ENCODE results near the gene TNRC6C. TPM values are rescaled to one million over a fixed set of nuclear protein-coding genes. Genes with fewer than 3 reads are reported as not detected.

The TNRC6C gene
- total and polyA plus RNA-seq, 2 of the 13 experiments (the other 11 are each of a cell fraction or from before 2014, with no cell fraction given): 0.66 to 4.9 TPM

DNA sequence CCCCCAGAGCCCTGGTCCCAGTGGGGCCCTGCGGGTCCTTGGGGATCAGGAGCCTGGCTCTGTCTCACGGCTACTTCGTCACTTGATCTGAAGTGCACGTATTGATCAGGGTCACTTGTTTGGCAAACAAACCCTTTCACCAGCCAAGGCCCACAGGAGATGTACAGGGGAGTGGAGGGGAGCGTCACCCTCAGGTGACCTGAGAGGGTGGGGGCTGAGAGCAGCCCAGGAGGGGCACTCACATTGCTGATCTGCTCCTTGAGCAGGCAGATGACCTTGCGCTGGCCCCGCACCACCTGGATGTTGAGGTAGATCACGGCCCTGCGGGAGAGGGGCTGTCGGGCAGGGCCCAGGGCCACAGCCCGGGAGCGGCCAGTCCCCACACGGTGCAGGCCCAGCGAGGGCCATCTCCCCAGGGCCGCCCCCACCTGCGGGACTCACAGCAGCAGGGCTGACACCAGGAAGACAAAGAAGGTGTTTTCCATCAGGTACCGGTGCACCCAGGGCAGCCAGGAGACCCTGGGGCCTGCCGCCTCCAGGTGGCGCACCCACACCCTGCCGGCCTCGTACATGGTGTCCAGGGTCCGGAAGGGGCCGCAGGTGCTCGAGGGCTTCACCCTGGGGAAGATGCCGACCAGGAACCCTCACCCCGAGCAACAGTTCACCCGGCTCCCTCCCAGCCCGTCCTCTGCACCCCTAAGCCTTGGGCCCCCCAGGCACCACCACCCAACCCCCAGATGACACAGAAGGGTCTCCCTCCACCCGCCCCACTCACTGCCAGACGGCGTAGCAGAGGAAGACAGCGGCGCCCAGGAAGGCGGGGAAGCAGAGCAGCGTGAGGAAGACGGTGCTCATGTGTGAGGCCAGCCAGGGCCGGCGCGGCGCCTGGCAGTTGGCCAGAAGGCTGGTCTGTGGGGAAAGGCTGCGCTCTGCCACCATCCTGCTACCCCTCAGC, 158.8 kb downstream of the TNRC6C start (continued):
- no peak for TF ChIP-seq CENPX (CRISPR knock-in tag; IDR thresholded peaks at IDR 0.05)
- no peak for TF ChIP-seq SATB2 (CRISPR knock-in tag; IDR thresholded peaks at IDR 0.05)
- TF ChIP-seq GZF1 (CRISPR knock-in tag; IDR thresholded peaks at IDR 0.05): 0 out of 2 replicates have a peak, but pooled peaks have one; percentile 27
- peak; percentile 61 for TF ChIP-seq NR2C2 (CRISPR knock-in tag; IDR thresholded peaks at IDR 0.05; ENCODE audit: borderline replicate concordance)
- TF ChIP-seq ZNF703 (CRISPR knock-in tag; IDR thresholded peaks at IDR 0.05; ENCODE audit: borderline replicate concordance): no peak
- no peak for TF ChIP-seq ZNF747 (CRISPR knock-in tag; IDR thresholded peaks at IDR 0.05; ENCODE audit: borderline replicate concordance)
- no peak for TF ChIP-seq SAFB2 (CRISPR knock-in tag; IDR thresholded peaks at IDR 0.05; ENCODE audit: borderline replicate concordance, low read depth)
- no peak for TF ChIP-seq NFE2L1 (CRISPR knock-in tag; IDR thresholded peaks at IDR 0.05; ENCODE audit: borderline replicate concordance)
- TF ChIP-seq ZNF337 (CRISPR knock-in tag; IDR thresholded peaks at IDR 0.05; ENCODE audit: borderline replicate concordance, low read depth): no peak
- TF ChIP-seq ISL2 (CRISPR knock-in tag; IDR thresholded peaks at IDR 0.05): no peak
- TF ChIP-seq, protein P1, sequence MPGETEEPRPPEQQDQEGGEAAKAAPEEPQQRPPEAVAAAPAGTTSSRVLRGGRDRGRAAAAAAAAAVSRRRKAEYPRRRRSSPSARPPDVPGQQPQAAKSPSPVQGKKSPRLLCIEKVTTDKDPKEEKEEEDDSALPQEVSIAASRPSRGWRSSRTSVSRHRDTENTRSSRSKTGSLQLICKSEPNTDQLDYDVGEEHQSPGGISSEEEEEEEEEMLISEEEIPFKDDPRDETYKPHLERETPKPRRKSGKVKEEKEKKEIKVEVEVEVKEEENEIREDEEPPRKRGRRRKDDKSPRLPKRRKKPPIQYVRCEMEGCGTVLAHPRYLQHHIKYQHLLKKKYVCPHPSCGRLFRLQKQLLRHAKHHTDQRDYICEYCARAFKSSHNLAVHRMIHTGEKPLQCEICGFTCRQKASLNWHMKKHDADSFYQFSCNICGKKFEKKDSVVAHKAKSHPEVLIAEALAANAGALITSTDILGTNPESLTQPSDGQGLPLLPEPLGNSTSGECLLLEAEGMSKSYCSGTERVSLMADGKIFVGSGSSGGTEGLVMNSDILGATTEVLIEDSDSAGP (CRISPR knock-in tag; IDR thresholded peaks at IDR 0.05; ENCODE audit: borderline replicate concordance): peak; percentile 61; the same call in 1 of the 2 replicates
- no peak for TF ChIP-seq GATA4 (IDR thresholded peaks at IDR 0.05; ENCODE audit: borderline replicate concordance, low read depth)
- TF ChIP-seq, protein P2, sequence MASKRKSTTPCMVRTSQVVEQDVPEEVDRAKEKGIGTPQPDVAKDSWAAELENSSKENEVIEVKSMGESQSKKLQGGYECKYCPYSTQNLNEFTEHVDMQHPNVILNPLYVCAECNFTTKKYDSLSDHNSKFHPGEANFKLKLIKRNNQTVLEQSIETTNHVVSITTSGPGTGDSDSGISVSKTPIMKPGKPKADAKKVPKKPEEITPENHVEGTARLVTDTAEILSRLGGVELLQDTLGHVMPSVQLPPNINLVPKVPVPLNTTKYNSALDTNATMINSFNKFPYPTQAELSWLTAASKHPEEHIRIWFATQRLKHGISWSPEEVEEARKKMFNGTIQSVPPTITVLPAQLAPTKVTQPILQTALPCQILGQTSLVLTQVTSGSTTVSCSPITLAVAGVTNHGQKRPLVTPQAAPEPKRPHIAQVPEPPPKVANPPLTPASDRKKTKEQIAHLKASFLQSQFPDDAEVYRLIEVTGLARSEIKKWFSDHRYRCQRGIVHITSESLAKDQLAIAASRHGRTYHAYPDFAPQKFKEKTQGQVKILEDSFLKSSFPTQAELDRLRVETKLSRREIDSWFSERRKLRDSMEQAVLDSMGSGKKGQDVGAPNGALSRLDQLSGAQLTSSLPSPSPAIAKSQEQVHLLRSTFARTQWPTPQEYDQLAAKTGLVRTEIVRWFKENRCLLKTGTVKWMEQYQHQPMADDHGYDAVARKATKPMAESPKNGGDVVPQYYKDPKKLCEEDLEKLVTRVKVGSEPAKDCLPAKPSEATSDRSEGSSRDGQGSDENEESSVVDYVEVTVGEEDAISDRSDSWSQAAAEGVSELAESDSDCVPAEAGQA (IDR thresholded peaks at IDR 0.05; ENCODE audit: low read depth): no peak
- TF ChIP-seq, protein P2 (CRISPR knock-in tag; IDR thresholded peaks at IDR 0.05; ENCODE audit: borderline replicate concordance): no peak
- no peak; the same call in 1 of the 2 replicates for TF ChIP-seq ZNF225 (CRISPR knock-in tag; IDR thresholded peaks at IDR 0.05)
- TF ChIP-seq MAFG (CRISPR knock-in tag; IDR thresholded peaks at IDR 0.05): no peak
- no peak for TF ChIP-seq MBD4 (IDR thresholded peaks at IDR 0.05; ENCODE audit: borderline replicate concordance, low read length)
- peak; percentile 94; the same call in 1 of the 2 replicates for TF ChIP-seq ZNF333 (CRISPR knock-in tag; IDR thresholded peaks at IDR 0.05; ENCODE audit: borderline replicate concordance)
- TF ChIP-seq JDP2 (CRISPR knock-in tag; IDR thresholded peaks at IDR 0.05; ENCODE audit: borderline replicate concordance): no peak
- TF ChIP-seq JARID2 (CRISPR knock-in tag; IDR thresholded peaks at IDR 0.05; ENCODE audit: insufficient replicate concordance): no peak
